T-cell (primary cell): ENCODE results near the gene GPR39. TPM values are rescaled to one million over a fixed set of nuclear protein-coding genes. Genes with fewer than 3 reads are reported as not detected.
"Not testable (repeated sequence)": the region's sequence is repeated elsewhere in the genome, so short reads cannot be mapped to it uniquely, and the experiment has no call there.

ENCODE experiments used
- ATAC-seq, 4 experiments: fragments of 200-7000 bp in 3 of 4; fragments of 150-1000 bp in 1 of 4; cut with Tn5 transposase; replicated peaks in 1 of 4; 1 replicate in 3 of 4; 2 replicates in 1 of 4; pipeline ENCODE4 v1.10.0; 2021; ENCODE audit warnings: moderate library complexity in 3 of 4, mild to moderate bottlenecking in 2 of 4, moderate number of reproducible peaks in 1 of 4
- CTCF ChIA-PET, 2 donors: fragments of 300-600 bp; sonication (Branson Sonifier 250); formaldehyde crosslinking; loops; one replicate each; lab custom pipeline; 2022; ENCODE audit warnings: antibody characterized with exemption in 2 of 2; lab: Charles Lee
- POLR2A ChIA-PET, 2 donors: fragments of 300-600 bp; sonication (Branson Sonifier 250); formaldehyde crosslinking; loops; one replicate each; lab custom pipeline; 2022; ENCODE audit warnings: antibody characterized with exemption in 2 of 2; lab: Charles Lee
- DNase-seq, 35 experiments: peaks; one replicate each; pipeline versions ENCODE4 v3.0.0 to v3.0.0-alpha.2; 2013 to 2023
- H3K27ac ChIP-seq: one replicate; pipeline ENCODE4 v1.5.1; 2013; ENCODE audit warnings: low read length
- H3K27me3 ChIP-seq, 2 experiments: replicated peaks in 1 of 2; 1 replicate in 1 of 2; 2 replicates in 1 of 2; pipeline versions ENCODE4 v1.6.1 to v1.7.0; 2013; ENCODE audit warnings: low read length in 1 of 2, mixed read lengths in 1 of 2; ENCODE audit not compliant: control insufficient read depth in 2 of 2, insufficient read depth in 2 of 2; ENCODE audit errors: extremely low read depth in 1 of 2
- H3K36me3 ChIP-seq, 2 donors: 1 replicate in 1 of 2; 2 replicates in 1 of 2; pipeline versions ENCODE4 v1.6.1 to v1.7.0; 2013; ENCODE audit warnings: low read length in 1 of 2; ENCODE audit not compliant: control insufficient read depth in 2 of 2, insufficient read depth in 1 of 2; ENCODE audit errors: extremely low read depth in 1 of 2
- H3K4me1 ChIP-seq, 2 experiments: 1 replicate in 1 of 2; 2 replicates in 1 of 2; pipeline versions ENCODE4 v1.6.1 to v1.7.0; 2013; ENCODE audit warnings: low read length in 2 of 2, mixed read lengths in 1 of 2; ENCODE audit not compliant: insufficient read depth in 2 of 2, control insufficient read depth in 1 of 2; ENCODE audit errors: extremely low read depth in 1 of 2
- H3K4me3 ChIP-seq, 2 donors: 1 replicate in 1 of 2; 2 replicates in 1 of 2; pipeline versions ENCODE4 v1.5.1 to v1.7.0; 2013; ENCODE audit warnings: mild to moderate bottlenecking in 2 of 2, low read length in 1 of 2, moderate library complexity in 1 of 2; ENCODE audit not compliant: control insufficient read depth in 1 of 2; ENCODE audit errors: extremely low read depth in 1 of 2
- H3K9me3 ChIP-seq: 2 replicates; pipeline ENCODE4 v1.7.0; 2013
- H3K27ac Mint-ChIP-seq, 2 donors: one replicate each; pipeline ENCODE4 v1.8.0; 2020 to 2021; ENCODE audit warnings: mild to moderate bottlenecking in 2 of 2, mixed read lengths in 2 of 2
- H3K27me3 Mint-ChIP-seq, 2 donors: one replicate each; pipeline ENCODE4 v1.8.0; 2021 to 2022; ENCODE audit warnings: mixed read lengths in 2 of 2
- H3K36me3 Mint-ChIP-seq: one replicate; pipeline ENCODE4 v1.8.0; 2021; ENCODE audit warnings: mixed read lengths
- H3K4me1 Mint-ChIP-seq, 3 donors: one replicate each; pipeline ENCODE4 v1.8.0; 2020 to 2022; ENCODE audit warnings: mixed read lengths in 3 of 3, mild to moderate bottlenecking in 1 of 3
- H3K4me3 Mint-ChIP-seq, 3 donors: one replicate each; pipeline ENCODE4 v1.8.0; 2020 to 2022; ENCODE audit warnings: mild to moderate bottlenecking in 3 of 3, mixed read lengths in 3 of 3, moderate library complexity in 3 of 3
- H3K9me3 Mint-ChIP-seq, 3 donors: one replicate each; pipeline ENCODE4 v1.8.0; 2020 to 2022; ENCODE audit warnings: mixed read lengths in 3 of 3
- whole genome bisulfite sequencing: methylation state at CpG from one replicate; pipeline ENCODE4 v1.1.5; 2013; ENCODE audit warnings: missing lambda C conversion rate; ENCODE audit not compliant: insufficient coverage; 5-methylcytosine and 5-hydroxymethylcytosine counted together
- total RNA-seq, 35 experiments: library from RNA in 6 of 35; stranded (reverse) in 6 of 35; fragments of 120-200 nt in 1 of 35; gene quantifications; one replicate each; pipeline versions ENCODE4 v1.2.1 to v1.2.4 and lab custom pipeline; 2013 to 2026

Gene GPR39
- total RNA-seq, 5 donors from 2014 or later (not counting 1 experiment from before 2014, with no cell fraction given) = not detected

DNA sequence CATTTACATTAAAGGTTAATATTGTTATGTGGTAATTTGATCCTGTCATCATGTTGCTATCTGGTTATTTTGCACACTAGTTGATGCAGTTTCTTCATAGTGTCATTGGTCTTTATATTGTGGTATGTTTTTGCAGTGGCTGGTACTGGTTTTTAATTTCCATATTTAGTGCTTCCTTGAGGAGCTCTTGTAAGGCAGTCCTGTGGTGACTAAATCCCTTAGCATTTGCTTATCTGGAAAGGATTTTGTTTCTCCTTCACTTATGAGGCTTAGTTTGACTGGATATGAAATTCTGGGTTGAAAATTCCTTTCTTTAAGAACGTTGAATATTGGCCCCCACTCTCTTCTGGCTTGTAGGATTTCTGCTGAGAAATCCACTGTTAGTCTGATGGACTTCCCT lies 120.5 kb downstream of the GPR39 start:
- ATAC-seq, H3K27me3 ChIP-seq, H3K4me3 Mint-ChIP-seq, POLR2A ChIA-PET, H3K27ac ChIP-seq, H3K4me1 ChIP-seq, H3K36me3 Mint-ChIP-seq, H3K4me3 ChIP-seq, H3K9me3 ChIP-seq, H3K27ac Mint-ChIP-seq, H3K27me3 Mint-ChIP-seq, H3K36me3 ChIP-seq, H3K4me1 Mint-ChIP-seq, DNase-seq: not testable (repeated sequence)
- no CpG with 5 or more reads among the region's 1 CpG for WGBS
- CTCF ChIA-PET = interaction anchor here in 1 of 2 donors (0.7 kb wide), 1 partner anchor 782 kb away, joined by 4 read pairs; no protein-coding TSS in a partner anchor
- H3K9me3 Mint-ChIP-seq = peaks cover 13 to 20% (median 14%) of the 10 kb centered on the region in 3 donors

DNA sequence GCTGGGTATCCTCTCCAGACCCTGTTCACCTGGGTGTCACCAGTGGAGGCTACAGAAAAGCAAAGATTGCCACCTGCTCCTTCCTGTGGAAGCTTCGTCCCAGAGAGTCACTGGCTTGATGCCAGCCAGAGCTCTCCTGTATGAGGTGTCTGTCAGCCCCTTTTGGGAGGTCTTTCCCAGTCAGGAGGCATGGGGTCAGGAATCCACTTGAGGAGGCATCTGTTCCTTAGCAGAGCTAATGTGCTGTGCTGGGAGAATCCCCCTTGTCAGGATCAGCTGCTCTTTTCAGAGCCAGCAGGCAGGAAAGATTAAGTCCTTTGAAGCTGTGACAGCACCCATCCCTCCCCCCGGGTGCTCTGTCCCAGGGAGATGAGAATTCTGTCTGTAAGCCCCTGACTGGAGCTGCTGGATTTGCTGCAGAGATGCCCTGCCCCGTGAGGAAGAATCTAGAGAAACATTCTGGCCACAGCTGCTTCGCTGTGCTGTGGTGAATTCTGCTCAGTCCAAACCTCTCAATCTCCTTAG lies 121.8 kb downstream of the GPR39 start:
- no peaks in the 10 kb centered on the region for H3K4me1 Mint-ChIP-seq
- no peak overlapping the region for H3K27ac ChIP-seq
- no peak overlapping the region for H3K4me3 ChIP-seq
- no peaks in the 10 kb centered on the region for H3K9me3 ChIP-seq
- no peaks in the 10 kb centered on the region for H3K36me3 Mint-ChIP-seq
- no peak overlapping the region for H3K27ac Mint-ChIP-seq
- no peaks in the 10 kb centered on the region for H3K4me1 ChIP-seq
- H3K27me3 ChIP-seq = no peaks in the 10 kb centered on the region
- no peaks in the 10 kb centered on the region for H3K36me3 ChIP-seq
- ChIA-PET CTCF (interaction anchor here in 1 of 2 donors (0.6 to 0.8 kb wide), 2 partner anchors 20 to 57 kb away, joined by 3 read pairs; no protein-coding TSS in a partner anchor), POLR2A (no interaction called here)
- no peak for ATAC-seq
- DNase-seq = no peak
- WGBS = 39% methylated on average over 3 of the region's 4 CpGs
- peaks cover 11 to 23% (median 12%) of the 10 kb centered on the region in 3 donors for H3K9me3 Mint-ChIP-seq
- H3K27me3 Mint-ChIP-seq = no peaks in the 10 kb centered on the region
- H3K4me3 Mint-ChIP-seq = no peak overlapping the region

GRCh38 chr2:132540166-132540565 lies 123.6 kb downstream of the GPR39 start:
- H3K4me3 ChIP-seq = no peak overlapping the region
- H3K4me1 ChIP-seq = no peaks in the 10 kb centered on the region
- no peaks in the 10 kb centered on the region for H3K27me3 Mint-ChIP-seq
- H3K9me3 Mint-ChIP-seq = peaks cover 8 to 24% (median 10%) of the 10 kb centered on the region in 3 donors
- ChIA-PET POLR2A (no interaction called here), CTCF (interaction anchor here in 1 of 2 donors (0.5 kb wide), 1 partner anchor 341 kb away, joined by 9 read pairs; no protein-coding TSS in a partner anchor)
- H3K36me3 ChIP-seq = no peaks in the 10 kb centered on the region
- no CpG with 5 or more reads among the region's 4 CpGs for WGBS
- no peak overlapping the region for H3K4me3 Mint-ChIP-seq
- ATAC-seq (no peak), DNase-seq (no peak)
- no peaks in the 10 kb centered on the region for H3K4me1 Mint-ChIP-seq
- no peaks in the 10 kb centered on the region for H3K36me3 Mint-ChIP-seq
- no peaks in the 10 kb centered on the region for H3K27me3 ChIP-seq
- no peaks in the 10 kb centered on the region for H3K9me3 ChIP-seq
- H3K27ac ChIP-seq = no peak overlapping the region
- no peak overlapping the region for H3K27ac Mint-ChIP-seq

DNA sequence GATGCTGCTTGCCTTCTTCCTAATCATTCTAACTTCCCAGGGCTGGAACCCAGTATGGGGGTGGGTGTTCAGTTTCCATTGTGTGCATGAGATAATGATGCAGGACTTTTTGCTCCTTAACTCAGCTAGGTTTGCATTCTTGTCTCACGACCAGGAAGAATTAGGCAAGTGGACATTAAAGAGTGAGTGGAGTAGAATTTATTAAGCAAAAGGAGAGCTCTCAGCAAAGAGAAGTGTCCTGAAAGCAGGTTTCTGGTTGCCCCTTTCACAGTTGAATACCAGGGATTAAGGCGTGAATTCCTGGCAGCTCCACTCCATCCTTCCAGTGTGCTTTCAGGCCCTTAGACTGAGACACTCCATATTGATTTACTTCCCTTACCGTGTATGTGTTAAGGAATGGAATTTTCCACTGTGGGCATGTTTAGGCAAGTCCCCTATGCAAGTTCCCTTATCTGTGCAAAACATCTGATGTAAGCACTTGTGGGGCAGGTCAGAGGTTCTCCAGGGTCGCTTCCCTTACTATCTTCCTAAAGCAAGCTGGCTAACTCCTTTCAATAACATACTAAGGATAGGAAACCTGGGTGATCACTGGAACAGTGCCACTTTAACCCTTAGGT lies 126.5 kb downstream of the GPR39 start:
- no peak overlapping the region for H3K4me3 Mint-ChIP-seq
- no peaks in the 10 kb centered on the region for H3K4me1 Mint-ChIP-seq
- H3K27ac Mint-ChIP-seq = no peak overlapping the region
- no peaks in the 10 kb centered on the region for H3K27me3 Mint-ChIP-seq
- H3K4me1 ChIP-seq = no peaks in the 10 kb centered on the region
- H3K27ac ChIP-seq = no peak overlapping the region
- no peaks in the 10 kb centered on the region for H3K36me3 Mint-ChIP-seq
- POLR2A ChIA-PET = no interaction called here
- no peak overlapping the region for H3K4me3 ChIP-seq
- ATAC-seq = no peak
- CTCF ChIA-PET = no interaction called here
- H3K27me3 ChIP-seq = no peaks in the 10 kb centered on the region
- H3K9me3 ChIP-seq = no peaks in the 10 kb centered on the region
- DNase-seq = no peak
- H3K9me3 Mint-ChIP-seq = peaks cover 0 to 7% (median 3%) of the 10 kb centered on the region in 3 donors
- 60% methylated on average over 1 of the region's 4 CpGs for WGBS
- no peaks in the 10 kb centered on the region for H3K36me3 ChIP-seq

GRCh38 chr2:132544006-132544630 lies 127.5 kb downstream of the GPR39 start:
- Mint-ChIP-seq H3K36me3 (no peaks in the 10 kb centered on the region), H3K4me1 (no peaks in the 10 kb centered on the region), H3K4me3 (no peak overlapping the region), H3K27ac (no peak overlapping the region), H3K9me3 (peaks cover 0 to 7% (median 3%) of the 10 kb centered on the region in 3 donors), H3K27me3 (no peaks in the 10 kb centered on the region)
- WGBS = no CpG with 5 or more reads among the region's 1 CpG
- POLR2A ChIA-PET = no interaction called here
- Histone ChIP-seq H3K27ac (no peak overlapping the region), H3K36me3 (no peaks in the 10 kb centered on the region), H3K27me3 (no peaks in the 10 kb centered on the region), H3K4me3 (no peak overlapping the region), H3K9me3 (no peaks in the 10 kb centered on the region), H3K4me1 (no peaks in the 10 kb centered on the region)
- DNase-seq = no peak
- no peak for ATAC-seq
- CTCF ChIA-PET = no interaction called here

DNA sequence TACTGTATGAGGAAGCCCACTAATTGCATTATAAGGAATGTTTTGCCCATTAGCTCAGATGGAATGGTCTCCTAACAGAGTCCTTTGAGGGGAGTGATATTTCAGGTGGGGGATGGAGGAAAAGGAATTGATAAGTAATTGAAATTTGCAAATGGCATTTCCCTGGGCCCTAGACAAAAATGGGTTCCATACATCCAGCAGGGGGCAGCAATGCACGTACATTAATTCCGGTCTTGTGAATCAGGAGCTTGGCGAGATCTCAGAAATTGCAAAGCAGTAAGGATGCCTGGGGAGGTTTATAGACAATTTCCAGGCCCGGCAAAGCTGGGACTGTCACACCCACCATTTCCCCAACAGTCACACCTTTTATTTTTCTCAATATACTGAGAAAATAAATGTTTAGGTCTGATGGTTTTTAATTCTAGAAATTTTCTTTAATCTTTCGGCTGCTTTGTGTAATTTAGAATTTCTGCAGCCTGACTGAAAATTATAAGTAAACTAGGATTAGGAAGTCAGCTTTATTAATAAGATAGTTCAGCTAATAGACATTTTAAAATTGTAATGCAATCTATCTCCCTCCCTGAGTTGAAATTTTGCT lies 130.6 kb downstream of the GPR39 start:
- Histone ChIP-seq H3K27ac (no peak overlapping the region), H3K36me3 (no peaks in the 10 kb centered on the region), H3K4me1 (no peaks in the 10 kb centered on the region), H3K27me3 (peaks cover 0 to 2% of the 10 kb centered on the region in 2 experiments), H3K9me3 (no peaks in the 10 kb centered on the region), H3K4me3 (no peak overlapping the region)
- H3K36me3 Mint-ChIP-seq = no peaks in the 10 kb centered on the region
- ChIA-PET CTCF (interaction anchor here in 1 of 2 donors (1.6 kb wide), 1 partner anchor 1297 kb away, joined by 11 read pairs; no protein-coding TSS in a partner anchor), POLR2A (no interaction called here)
- H3K27ac Mint-ChIP-seq = no peak overlapping the region
- DNase-seq (peak in 12 of 35 experiments; percentile 1 to 37 (median 4)), ATAC-seq (no peak)
- H3K27me3 Mint-ChIP-seq = no peaks in the 10 kb centered on the region
- peaks cover 0 to 7% (median 5%) of the 10 kb centered on the region in 3 donors for H3K9me3 Mint-ChIP-seq
- H3K4me1 Mint-ChIP-seq = no peaks in the 10 kb centered on the region
- no peak overlapping the region for H3K4me3 Mint-ChIP-seq
- WGBS = no CpG with 5 or more reads among the region's 5 CpGs
